ENCODE data around the gene ECSCR.

DNA sequence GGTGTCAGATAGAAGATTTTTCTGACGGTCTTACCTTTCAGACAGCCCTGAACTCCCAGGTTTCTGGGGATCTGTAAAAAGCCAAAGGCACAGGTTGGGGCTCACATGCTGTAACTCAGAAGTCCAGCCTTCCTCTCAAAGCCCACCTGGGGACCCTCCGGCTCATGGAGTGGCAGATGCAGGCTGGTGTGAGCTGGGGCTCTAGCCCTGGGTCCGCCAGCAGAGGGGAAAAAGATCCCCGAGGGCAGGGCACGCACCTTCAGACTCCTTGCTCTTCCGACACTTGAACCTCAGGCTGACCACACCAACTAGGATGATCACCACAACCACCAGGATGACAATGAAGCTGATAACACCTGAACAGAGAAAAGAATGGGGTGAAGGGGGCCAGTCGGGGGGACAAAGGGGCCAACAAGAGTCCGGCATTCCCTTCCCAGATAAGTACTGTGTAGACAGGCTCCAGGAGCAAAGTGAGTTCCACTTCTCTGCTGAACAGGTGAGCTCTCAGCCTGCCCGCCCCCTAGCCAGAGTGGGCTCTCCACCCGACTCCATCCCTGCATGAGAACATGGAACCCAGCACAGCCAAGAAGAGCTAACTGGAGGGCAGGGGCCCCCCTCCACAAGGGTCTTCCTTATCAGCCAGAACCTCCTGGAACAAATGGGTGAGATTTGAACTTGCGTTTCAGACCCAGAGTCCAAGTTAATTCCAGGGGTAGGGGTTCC is 7.8 kb downstream of the ECSCR start:
- TF ChIP-seq BCL11A (tag by site-specific recombination; IDR thresholded peaks at IDR 0.05; ENCODE audit: low read depth) = no peak
- TF ChIP-seq ZNF274 (IDR thresholded peaks at IDR 0.05; ENCODE audit: low read length) = no peak
- TF ChIP-seq ZNF274 (tag by site-specific recombination; IDR thresholded peaks at IDR 0.05; ENCODE audit: borderline replicate concordance) = no peak
- no peak for TF ChIP-seq HOXC10 (CRISPR knock-in tag; IDR thresholded peaks at IDR 0.05)
- no peak for TF ChIP-seq MEIS1 (CRISPR knock-in tag; IDR thresholded peaks at IDR 0.05; ENCODE audit: borderline replicate concordance)
- no peak for TF ChIP-seq CTCF (tag by site-specific recombination; IDR thresholded peaks at IDR 0.05)
